GM21381 (cell line): ENCODE measurements around the gene PDIA5.

Source experiments
- ATAC-seq: cut with Tn5 transposase; IDR thresholded peaks from one replicate; pipeline ENCODE4 v1.9.1; 2021; ENCODE audit warnings: mild to moderate bottlenecking, moderate library complexity; ENCODE audit not compliant: unreplicated experiment

PDIA5 gene

DNA sequence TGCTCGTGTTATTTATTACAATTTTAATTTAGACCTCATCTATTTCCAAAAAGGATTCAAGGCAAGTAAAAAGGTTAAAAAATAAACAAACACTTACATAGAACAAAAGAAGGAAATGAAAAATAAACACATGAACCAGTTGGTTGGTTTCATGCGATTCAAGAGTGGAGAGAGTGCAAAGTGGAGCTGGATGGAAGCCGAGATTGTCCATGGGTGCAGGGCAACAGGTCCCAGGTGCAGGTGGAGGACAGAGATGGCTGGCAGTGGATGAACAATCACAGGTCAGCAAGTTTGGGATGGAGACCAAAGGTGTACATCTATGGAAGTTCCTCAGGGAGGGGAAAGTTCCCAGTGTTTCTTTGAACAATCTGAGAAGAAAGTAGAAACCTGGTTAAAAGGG, 27.6 kb upstream of the PDIA5 start:
- ATAC-seq: no peak

- no peak for ATAC-seq
These were observed 24.4 kb upstream of the PDIA5 start for GRCh38 chr3:123042413-123042812.

GRCh38 chr3:123044981-123045763, 21.7 kb upstream of the PDIA5 start:
- ATAC-seq: no peak

DNA sequence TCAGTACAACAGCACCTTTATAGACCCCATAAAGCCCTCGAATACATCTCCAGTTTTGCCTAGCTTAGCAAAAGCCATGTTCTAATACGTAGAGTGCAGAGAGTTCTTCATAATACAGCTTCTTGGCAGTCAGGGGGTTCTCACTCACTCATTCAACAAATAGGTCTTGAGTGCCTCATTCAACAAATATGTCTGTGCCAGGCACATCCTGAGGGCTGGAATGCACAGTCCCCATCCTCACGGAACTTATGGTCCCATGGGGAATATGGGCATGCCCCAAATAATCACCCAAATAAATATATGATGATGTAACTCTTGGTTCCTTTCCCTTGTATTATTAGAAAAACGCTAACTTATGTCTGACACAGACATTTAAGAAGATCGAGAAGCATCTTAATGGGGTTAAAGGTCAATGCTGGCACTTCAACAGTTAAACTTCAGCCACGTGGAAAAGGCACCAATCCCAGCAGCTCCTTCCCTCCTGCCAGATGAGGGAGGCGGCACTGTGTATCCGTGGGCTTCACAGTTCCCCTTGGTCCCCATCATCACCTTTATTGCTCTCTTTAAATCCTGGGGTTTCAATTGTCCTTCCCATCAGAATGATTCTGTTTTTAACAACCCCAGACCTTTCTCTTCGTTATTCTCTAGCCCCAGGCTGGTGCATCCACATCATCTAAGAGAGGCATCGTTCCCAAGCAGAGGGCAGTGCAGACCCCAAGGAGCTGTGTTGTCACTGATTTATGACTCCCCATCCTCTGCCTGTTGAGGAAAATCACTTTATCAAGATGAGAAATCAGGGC, 20.4 kb upstream of the PDIA5 start:
- ATAC-seq: no peak

DNA sequence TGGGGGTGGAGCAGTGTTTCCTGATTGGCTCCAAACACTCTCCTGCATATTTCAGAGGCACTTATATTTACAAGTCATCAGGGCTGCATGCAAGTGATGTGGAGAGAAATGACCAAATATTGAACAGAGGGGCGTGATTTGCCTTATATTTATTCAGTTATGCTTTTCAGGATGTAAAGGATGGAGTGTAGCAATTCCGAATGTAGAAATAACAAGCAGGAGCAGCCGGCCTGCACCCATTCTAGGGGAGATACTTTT, 19.8 kb upstream of the PDIA5 start:
- ATAC-seq: no peak

GRCh38 chr3:123048480-123049237, 18.2 kb upstream of the PDIA5 start:
- no peak for ATAC-seq

DNA sequence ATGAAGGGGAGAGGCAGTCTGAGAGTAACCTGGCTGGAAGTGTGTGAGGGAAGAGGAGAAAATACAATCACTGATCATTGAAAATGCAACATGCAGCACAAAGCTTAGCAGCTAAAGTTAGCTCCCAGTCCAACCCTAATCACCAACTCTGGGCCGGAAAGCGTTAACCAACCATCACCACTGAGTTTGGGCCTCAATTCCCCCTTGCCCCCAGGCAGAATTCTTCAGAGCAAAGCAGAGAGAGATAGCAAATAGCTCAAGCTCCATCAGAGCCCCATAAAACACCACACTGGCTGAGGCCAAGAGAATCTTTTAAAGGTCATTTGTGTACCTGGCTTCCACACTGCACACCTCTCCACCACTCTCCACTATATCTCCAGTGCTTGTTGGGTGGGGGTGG, 16.2 kb upstream of the PDIA5 start:
- no peak for ATAC-seq

DNA sequence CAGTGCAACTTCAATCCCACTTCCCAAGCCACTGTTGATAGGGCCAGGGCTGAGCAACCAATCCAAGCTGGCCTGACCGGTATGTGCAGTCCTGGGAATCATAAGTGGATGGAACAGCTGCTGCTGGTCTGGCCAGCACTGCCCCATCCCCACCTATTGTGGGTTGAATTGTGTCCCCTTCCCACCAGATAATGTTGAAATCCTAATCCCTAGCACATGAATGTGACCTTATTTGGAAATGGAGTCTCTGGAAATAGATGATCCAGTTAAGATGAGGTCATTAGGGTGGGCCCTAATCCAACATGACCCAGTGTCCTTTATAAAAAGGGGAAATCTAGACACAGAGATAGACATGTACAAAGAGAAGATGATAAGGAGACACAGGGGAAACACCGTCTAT, 13.7 kb upstream of the PDIA5 start:
- ATAC-seq: no peak

DNA sequence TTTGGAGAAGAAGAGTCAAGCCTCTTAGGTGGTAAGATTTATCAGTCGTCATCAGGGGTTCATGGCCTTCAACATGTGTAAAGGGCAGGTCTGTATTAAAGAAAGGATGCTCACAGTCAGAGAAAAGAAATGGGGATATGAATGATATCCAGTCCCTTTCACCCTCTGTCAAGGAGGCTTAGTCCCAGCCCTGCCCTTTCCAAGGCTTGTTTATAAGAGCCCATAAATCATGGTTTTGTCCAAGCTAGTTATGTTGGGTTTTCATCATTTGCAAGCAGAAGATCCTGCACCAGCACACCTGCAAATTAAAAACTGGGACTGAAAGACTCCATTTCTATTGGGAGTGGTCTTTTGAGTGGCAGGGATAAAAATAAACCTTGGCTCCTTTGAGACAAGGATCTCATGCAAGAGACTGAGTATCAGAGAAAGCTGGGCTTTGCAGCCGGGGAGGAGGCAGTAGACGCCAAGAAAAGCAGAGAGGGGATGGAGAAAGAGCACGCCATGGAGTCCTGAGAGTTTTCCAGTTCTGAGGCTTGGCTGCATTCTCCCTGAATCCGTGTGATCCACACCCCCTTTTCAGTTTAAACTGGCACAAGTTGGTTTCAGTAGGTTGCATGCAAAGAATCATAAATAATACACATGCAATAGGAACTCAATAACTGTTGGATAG, 12.6 kb upstream of the PDIA5 start:
- ATAC-seq: no peak

DNA sequence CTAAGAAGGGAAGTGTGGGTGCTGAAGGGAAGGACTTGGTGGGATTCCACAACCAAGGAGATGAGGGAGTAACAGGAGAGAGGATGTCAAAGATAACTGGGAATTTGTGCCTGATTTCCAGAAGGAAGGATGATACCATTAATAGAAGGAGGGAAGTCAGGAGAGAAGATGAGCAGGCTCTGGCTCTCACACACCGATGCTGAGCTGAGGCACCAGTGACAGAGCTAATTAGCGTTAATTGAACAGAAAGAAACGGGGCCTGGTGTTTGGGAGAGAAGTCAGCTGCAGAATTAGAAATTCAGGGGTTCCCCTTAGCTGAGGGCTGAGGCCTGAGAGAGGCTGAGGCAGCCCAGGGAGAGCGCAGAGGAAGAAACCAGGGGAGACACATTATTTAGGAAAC, 11.9 kb upstream of the PDIA5 start:
- ATAC-seq: no peak

- no peak for ATAC-seq
These were observed 11.5 kb upstream of the PDIA5 start for GRCh38 chr3:123055352-123055751.

DNA sequence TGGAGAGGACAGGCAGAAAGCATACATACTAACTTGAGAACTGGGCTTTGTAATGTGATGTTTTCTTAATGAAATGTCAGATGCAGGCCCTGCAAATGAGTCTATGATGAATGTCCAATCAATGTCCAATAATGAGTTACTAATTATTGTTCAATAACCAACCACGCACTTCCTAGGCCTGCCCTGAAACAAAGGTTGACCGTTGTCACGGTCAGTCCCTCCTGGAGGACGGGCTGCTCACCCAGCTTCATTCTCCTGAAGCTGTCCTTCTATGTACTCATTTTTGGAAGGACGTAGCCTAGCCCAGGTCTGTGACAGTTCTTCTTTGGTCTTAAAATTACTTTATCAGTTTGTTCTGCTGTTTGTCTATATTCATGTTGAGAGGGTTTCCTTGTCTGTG, 8.3 kb upstream of the PDIA5 start:
- ATAC-seq: no peak

GRCh38 chr3:123060054-123060453, 6.8 kb upstream of the PDIA5 start:
- no peak for ATAC-seq

DNA sequence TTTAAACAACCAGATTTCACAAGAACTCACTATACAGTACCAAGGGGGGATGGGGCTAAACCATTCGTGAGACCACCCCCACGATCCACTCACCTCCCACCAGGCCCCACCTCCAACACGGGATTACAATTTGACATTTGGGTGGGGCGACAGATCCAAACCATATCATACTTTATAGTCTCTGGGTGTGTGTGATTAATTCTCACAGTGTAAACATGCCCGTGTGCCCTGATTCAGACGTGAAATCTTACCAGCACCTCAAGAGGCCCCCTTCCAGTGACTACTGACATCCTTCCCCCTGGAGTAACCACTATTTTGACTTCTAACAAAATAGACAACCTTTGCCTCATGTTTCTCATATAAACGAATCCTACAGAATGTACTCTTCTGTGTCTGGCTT, 5.0 kb upstream of the PDIA5 start:
- ATAC-seq: no peak

GRCh38 chr3:123063034-123063433, 3.8 kb upstream of the PDIA5 start:
- ATAC-seq: no peak

- no peak for ATAC-seq
These were observed 2.3 kb upstream of the PDIA5 start for GRCh38 chr3:123064506-123064905.

GRCh38 chr3:123064914-123065313, 1.9 kb upstream of the PDIA5 start:
- no peak for ATAC-seq

DNA sequence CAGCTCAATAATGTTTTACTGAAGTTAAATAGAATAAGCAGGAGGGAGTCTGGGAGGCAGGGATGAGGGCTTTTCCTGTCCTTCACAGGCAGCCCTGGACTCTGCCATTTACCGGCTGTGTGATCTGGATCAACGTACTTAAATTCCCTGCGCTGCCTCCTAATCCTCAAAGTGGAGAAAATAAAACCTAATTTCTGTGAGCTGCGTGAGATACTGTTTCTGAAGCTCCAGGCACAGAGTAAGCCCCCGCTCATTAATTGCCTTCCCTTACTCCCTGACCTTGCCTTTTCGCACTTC, 278 bp upstream of the PDIA5 start:
- ATAC-seq: no peak

DNA sequence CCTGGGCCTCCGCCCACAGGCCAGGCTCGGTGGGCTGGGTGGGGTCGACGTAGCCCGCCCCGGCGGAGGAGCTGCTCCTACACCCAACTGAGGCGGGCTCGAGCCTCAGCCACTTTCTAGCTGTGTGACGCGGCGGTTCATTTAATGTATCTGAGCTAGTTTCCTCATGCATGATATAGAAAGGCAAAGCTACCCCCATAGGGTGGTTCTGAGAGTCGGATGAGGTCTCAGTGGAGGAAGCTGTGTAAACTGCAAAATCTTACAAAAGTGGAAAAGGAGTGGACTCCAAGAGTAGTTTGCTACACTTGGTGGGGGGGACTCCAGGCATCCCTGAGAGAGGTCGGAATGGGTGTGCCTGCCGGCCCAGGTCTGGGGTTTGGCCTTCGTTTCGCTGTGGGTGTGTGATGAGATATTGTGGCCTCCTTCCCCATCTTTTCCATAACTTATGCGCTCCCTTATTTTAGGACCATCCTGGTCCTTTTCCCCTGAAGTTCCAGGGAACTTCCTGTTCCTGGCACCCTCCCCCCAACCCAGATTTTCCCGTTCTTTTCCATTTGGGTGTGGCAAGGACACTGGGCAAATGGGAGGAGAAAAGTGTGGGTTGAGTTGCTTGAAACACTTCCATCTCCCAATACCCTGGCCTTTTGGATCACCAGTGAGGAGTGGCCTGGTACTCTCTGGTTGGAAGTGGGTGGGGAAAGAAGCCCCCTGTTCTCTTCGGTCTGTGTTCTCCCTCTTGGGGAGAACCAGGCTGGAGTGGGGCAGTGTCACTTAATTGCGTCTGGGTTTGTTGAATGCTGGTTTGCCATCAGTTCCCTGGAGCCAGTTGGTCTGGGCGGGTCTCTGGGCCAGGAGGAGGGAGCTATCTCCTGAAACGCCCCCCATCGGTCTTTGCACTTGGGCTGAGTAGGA, 1.1 kb downstream of the PDIA5 start:
- peak; percentile 16 for ATAC-seq

DNA sequence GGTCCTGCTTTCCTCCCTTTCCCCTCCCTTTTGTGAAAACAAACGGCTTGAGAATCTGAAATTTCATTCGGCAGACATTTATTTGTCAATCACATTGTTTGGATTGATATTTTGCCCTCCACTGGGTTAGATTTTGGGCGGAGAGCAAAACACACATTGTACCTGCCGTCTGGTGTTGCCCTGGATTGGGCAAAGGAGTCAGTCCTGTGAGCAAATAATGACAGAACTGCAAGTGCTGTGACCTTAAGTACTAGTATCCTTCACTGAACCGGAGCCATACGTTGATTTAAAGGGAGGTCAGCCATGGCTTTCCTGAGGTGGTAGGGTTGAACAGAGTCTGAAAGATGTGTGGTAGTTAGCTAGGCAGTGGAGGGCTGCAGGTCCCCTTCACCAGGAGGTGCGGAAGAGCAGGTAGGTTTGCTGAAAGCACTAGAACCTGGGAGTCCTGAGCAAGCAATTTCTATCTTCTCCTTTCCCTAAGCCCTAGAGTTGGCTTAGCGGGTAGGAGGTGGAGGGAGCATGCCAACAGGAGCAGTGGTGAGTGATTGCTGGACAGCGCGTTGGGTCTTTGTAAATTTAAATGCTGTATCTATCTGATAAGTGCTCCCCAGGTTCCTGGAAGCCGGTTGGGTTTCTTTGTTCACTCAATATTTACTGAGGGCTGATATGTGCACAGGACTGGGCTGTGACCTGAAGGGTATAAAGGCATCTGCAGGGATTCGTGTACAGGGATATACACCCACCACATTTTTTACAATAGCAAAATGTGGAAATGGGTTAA, 2.0 kb downstream of the PDIA5 start:
- no peak for ATAC-seq
